ENCODE data around the gene PITHD1.
"Not testable (repeated sequence)": the region's sequence is repeated elsewhere in the genome, so short reads cannot be mapped to it uniquely, and the experiment has no call there.

Gene PITHD1

GRCh38 chr1:23774174-23774880, 3.9 kb upstream of the PITHD1 start:
- DNase-seq: no peak

DNA sequence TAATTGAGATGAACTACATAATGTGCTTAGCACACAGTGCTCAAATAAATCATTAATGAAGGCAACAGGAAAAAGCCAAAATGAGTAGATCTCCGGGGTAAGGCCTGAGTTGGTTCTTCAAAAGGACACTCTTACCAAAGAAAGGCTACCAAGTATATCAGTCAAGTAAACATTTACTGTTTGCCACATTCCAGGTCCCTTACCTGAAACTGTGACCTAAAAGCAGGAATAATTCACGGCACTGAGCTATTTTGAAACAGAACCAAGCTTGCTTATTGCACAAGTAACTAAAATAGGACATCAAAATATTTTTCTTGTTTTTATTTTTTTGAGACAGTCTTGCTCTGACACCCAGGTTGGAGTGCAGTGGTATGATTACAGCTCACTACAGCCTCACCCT, 2.0 kb upstream of the PITHD1 start:
- DNase-seq: no peak

DNA sequence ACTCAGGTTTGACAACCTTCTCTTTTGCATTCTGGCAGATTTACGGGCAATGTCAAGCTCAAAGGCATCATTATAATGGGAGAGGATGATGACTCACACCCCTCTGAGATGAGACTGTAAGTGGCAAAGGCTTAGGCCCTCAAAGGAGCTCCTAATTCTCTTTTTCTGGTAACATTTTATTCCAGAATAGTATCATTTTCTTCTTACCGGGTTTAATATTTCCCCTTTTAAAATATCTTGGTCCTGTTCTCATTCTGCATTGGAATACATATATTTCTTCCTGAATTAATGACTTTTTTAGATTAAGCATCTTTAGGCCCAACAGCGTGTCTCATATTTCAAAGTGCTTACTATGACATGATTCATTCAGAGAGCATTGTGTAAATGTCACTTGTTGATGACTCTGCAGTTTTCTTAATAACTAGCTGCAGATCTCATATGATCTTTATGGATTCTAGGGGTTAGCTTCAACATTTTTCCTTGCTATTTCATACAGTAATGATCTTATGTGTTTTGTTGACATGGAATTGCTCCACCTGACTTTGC, 1.7 kb downstream of the PITHD1 start:
- DNase-seq: peak; percentile 47

- not testable (repeated sequence) for DNase-seq
These were observed 4.9 kb downstream of the PITHD1 start for GRCh38 chr1:23783141-23783540.

DNA sequence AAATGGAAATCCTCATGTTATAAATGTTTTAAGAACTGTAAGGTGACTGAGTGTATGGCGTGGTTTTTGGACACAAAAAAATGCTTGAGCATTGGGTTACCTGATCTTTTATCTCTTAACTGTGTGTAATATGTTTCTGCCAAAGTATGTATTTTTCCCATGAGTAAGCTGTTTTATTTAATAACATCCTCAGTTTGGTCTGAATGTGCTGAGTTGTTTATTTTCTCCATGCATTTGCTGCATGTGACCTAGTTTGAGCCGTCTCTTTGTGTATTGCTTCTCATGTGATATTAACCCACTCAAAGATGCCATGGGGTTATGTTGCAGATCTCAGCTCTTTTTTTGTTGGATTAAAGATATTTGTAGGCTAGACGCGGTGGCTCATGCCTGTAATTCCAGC, 6.6 kb downstream of the PITHD1 start:
- DNase-seq: no peak

DNA sequence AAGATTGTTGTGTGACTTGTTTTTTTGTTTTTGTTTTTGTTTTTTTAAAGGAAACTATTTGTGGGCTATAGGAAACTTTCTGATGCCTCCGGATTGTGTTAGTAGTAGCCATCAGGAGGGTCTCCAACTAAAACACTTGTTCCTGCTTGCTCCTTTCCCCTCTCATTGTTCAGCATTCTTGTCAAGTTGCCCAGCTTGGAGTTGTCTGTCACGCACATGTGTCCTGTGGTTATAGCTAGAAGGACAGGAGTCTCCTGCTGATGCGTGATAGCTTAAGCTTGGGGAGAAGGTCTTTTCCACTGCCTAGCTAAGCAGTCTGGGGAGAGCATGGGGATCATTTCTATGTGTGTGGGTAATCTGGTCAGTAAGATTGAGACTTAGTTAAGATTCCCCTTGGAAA, 9.5 kb downstream of the PITHD1 start:
- no peak for DNase-seq

GRCh38 chr1:23788695-23789094, 10.5 kb downstream of the PITHD1 start:
- no peak for DNase-seq

DNA sequence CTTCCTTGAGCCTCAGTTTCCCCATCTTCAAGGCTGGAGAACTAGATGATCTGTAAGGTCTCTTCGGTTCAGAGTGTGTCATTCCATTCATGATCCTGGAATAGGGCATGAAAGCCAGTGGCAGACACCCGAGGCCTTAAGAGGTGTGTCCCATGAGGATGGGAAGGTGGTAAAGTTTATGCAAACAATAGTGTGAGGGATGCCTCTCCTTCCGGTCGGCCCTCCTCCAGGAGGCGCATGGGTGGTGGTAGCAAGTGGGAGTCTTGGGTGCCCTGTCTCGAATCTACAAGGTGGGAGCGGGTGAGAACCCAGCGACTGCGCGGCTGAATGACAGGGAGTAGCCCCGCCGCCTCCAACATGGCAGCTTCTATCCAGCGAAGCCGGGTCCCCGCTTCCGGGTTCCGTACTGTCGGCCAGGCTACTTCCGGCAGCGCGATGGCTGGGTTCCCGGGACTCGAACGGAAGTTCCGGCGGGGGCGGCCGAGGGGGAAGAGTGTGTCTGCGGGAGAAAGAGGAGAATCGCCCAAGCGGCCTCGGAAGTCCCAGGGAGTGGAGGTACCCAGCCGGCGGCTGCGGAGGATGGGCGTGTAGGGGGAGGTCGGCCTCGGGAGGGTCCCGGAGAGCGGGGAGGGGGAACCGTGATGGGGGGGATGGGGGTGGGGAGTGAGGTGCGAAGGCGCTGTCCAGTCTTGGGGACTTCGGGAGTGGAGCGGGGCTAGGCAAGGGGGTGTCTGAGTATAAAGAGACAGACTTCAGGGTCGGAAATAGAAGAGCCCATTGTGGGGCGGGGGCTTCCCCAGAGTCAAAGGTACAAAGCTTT, 12.7 kb downstream of the PITHD1 start, which contains the start of gene LYPLA2:
Gene LYPLA2 (plus strand): TSS at position 450 of the 820 bp plus-strand sequence. CDS start 1,538 bp downstream, outside the sequence.
- DNase-seq: peak; percentile 93

- no peak for DNase-seq
These were observed 13.4 kb downstream of the PITHD1 start for GRCh38 chr1:23791516-23792047.

- DNase-seq: no peak
These were observed 14.1 kb downstream of the PITHD1 start for GRCh38 chr1:23792151-23792945.

GRCh38 chr1:23793018-23793781, 15.0 kb downstream of the PITHD1 start:
- DNase-seq: peak; percentile 55

GRCh38 chr1:23793861-23794731, 15.9 kb downstream of the PITHD1 start:
- DNase-seq: no peak

- not testable (repeated sequence) for DNase-seq
These were observed 16.5 kb downstream of the PITHD1 start for GRCh38 chr1:23794732-23795182.

DNA sequence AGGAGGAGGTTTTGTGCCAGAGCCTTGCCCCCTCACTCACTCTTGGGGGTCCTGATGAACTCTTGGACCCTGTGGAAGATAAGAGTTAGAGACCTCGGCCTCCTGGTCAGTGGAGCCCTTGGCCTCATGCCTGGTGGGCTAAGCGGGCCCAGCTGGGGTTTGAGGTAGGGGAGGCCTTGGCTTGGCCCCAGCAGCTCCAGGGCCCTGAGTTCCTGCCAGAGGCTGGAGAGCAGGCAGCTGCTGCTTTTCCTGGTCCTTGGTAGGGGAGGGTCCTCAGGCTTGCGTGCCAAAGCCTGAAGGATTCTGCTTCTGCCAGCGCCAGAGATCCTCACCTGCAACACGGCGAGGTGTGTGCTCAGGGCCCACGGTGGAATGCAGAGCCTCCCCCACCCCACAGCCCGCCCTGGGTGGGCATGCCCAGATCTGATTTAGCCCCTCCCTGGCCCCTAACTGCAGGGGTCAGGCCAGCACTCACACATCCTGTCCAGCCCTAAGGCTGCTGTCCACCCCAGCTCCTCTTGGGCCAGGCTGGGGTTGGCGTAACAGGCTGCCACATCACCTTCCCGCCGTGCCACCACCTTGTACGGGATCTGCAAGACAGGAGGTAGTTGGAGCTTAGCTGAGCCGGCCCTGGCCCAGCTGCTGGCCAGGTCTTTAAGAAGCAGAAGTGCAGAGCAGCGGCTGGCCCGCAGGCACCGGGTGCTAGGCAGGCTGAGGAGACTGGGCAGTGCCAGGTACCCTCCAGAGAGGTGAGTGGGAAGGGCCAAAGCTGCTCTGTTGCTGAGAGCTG, 17.7 kb downstream of the PITHD1 start:
- no peak for DNase-seq

- no peak for DNase-seq
These were observed 18.5 kb downstream of the PITHD1 start for GRCh38 chr1:23796466-23797271.

- no peak for DNase-seq
These were observed 19.5 kb downstream of the PITHD1 start for GRCh38 chr1:23797478-23798448.

GRCh38 chr1:23798662-23799142, 20.5 kb downstream of the PITHD1 start:
- DNase-seq: no peak

- DNase-seq: no peak
These were observed 21.0 kb downstream of the PITHD1 start for GRCh38 chr1:23799255-23799569.
